ENCODE measurements around the gene CREBL2.
"Not testable (repeated sequence)": the region's sequence is repeated elsewhere in the genome, so short reads cannot be mapped to it uniquely, and the experiment has no call there.

Gene CREBL2

DNA sequence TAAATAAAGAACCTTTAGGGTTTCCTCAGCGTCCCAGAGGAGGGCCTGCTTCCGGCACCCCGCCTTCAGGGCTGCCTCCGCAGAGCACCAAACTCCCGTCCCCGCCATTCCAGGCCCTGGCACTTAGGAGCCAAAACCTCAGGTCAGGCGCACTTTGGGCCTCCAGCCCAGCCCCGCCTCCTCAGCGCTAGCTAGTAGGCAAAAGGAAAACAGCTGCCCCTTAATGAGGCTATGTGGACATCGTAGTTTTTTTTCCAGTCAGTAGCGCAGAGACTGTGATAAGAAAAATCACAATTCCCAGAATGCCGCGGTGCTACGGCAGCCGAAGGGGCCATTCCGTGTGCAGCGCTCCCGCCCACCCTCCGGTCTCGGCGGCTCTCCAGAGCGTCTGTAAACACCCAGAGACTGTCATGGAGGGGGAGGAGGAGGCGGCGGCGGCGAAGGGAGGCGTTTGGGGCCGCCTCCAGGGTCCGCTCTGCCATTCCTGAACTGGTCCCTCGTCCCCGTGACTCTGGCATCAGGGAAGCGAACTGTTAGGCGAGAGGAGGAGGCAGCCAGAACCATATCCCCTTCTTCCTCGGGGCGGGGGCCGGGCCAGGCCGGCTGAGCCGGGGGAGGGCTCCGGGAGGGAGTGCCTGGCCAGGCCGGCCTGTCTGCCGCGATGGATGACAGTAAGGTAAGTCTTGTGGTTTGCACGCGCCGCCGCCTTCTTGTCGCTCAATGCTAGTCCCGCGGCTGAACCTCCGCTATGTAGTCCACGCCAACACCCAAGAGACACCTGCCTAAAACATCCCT, at the start of gene CREBL2:
CREBL2 (plus strand) TSS at position 365 of the 795 bp plus-strand sequence; CDS start at position 662, 297 bp downstream.
- H3K27ac Mint-ChIP-seq = peak within 1 kb of the TSS; percentile 83
- peaks cover 34% of the 10 kb centered on the region for H3K4me1 Mint-ChIP-seq (ENCODE audit: low read depth)
- peak within 1 kb of the TSS; percentile 89 for H3K4me3 Mint-ChIP-seq
- H3K27me3 Mint-ChIP-seq (ENCODE audit: low read depth) = no peaks in the 10 kb centered on the region
- no peaks in the 10 kb centered on the region for H3K9me3 Mint-ChIP-seq
- peaks cover 11% of the 10 kb centered on the region for H3K36me3 Mint-ChIP-seq (ENCODE audit: low read depth)

DNA sequence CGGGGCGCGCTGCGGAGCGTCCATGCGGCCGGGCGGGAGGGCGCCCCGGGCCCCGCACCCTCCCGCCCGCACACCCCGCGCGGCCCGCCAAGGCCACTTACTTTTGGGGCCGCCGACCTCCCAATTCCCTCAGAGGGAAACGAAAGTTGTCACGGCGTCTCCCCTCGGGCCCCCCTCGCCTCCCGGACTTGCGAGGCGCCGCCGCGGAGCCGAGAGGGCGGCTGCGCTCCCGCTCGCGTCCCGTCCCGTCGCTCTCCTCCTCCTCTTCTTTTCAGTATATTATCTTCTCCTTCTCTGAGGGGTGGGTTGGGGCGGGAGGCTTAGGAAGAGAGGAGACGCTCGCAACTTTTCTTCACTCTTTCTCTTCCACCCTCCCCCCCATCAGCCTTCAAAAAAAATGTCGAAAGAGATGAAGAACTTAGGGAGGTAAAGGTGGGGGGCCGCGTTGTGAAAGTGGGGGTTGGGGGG, 49.6 kb upstream of the CREBL2 start:
- Mint-ChIP-seq H3K27me3 (ENCODE audit: low read depth) (no peaks in the 10 kb centered on the region), H3K9me3 (peaks cover 5% of the 10 kb centered on the region), H3K4me1 (ENCODE audit: low read depth) (peaks cover 36% of the 10 kb centered on the region), H3K36me3 (ENCODE audit: low read depth) (peaks cover 19% of the 10 kb centered on the region), H3K4me3 (peak overlapping the region; percentile 87), H3K27ac (peak overlapping the region; percentile 96)

- Mint-ChIP-seq H3K9me3 (peaks cover 5% of the 10 kb centered on the region), H3K4me3 (peak within 1 kb of the TSS; percentile 87), H3K27ac (peak within 1 kb of the TSS; percentile 96), H3K4me1 (ENCODE audit: low read depth) (peaks cover 34% of the 10 kb centered on the region), H3K27me3 (ENCODE audit: low read depth) (no peaks in the 10 kb centered on the region), H3K36me3 (ENCODE audit: low read depth) (peaks cover 17% of the 10 kb centered on the region)
These were observed 49.0 kb upstream of the CREBL2 start, which contains the start of gene DUSP16 for GRCh38 chr12:12562585-12563261. Gene DUSP16, minus strand, starts transcription at chr12:12562863. Its CDS starts 41,765 bp downstream, at chr12:12521098.

GRCh38 chr12:12563290-12563928, 48.3 kb upstream of the CREBL2 start:
- peaks cover 11% of the 10 kb centered on the region for H3K36me3 Mint-ChIP-seq (ENCODE audit: low read depth)
- peaks cover 27% of the 10 kb centered on the region for H3K4me1 Mint-ChIP-seq (ENCODE audit: low read depth)
- H3K4me3 Mint-ChIP-seq = peak overlapping the region; percentile 85
- peaks cover 5% of the 10 kb centered on the region for H3K9me3 Mint-ChIP-seq
- peak overlapping the region; percentile 95 for H3K27ac Mint-ChIP-seq
- H3K27me3 Mint-ChIP-seq (ENCODE audit: low read depth) = no peaks in the 10 kb centered on the region

DNA sequence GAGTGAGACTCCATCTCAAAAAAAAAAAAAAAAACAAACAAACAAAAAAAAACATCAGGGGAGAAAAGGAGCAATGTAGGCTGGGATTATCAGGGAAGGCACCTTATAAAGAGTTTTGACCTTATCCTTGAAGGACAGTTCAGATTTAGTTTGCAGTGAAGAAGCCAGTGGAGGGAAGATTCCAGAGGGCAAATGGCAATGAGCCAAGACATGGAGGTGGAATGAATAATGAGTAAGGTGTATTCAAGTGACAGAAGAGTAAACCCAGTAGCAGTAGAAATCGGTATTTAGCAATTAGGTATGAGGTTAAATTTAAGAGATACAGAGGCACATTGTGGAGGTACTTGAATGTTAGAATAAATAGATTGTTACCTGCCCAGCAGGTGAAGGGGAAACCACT, 46.8 kb upstream of the CREBL2 start:
- Mint-ChIP-seq H3K27ac (no peak overlapping the region), H3K9me3 (peaks cover 5% of the 10 kb centered on the region), H3K4me3 (no peak overlapping the region), H3K4me1 (ENCODE audit: low read depth) (peaks cover 16% of the 10 kb centered on the region), H3K36me3 (ENCODE audit: low read depth) (peaks cover 4% of the 10 kb centered on the region), H3K27me3 (ENCODE audit: low read depth) (peaks cover 5% of the 10 kb centered on the region)

GRCh38 chr12:12565971-12566370, 45.7 kb upstream of the CREBL2 start:
- not testable (repeated sequence) for H3K27me3 Mint-ChIP-seq (ENCODE audit: low read depth); H3K9me3 Mint-ChIP-seq; H3K27ac Mint-ChIP-seq; H3K4me1 Mint-ChIP-seq (ENCODE audit: low read depth); H3K36me3 Mint-ChIP-seq (ENCODE audit: low read depth); H3K4me3 Mint-ChIP-seq

DNA sequence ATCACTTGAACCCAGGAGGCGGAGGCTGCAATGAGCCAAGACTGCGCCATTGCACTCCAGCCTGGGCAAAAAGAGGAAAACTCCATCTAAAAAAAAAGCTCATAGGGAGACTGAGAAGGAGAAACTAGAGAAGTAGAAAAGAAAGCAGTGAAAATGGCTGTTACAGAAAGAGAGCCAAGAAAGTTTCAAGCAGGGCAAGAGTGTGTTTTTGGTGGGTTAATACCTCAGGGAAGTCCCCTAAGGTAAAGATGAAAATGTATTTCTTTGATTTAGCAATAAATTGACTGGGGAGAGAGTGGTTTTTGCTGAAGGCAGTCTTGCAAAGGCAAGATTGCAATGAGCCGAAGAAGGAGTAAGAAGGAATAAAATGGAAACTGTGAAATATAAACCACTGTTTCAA, 39.0 kb upstream of the CREBL2 start:
- Mint-ChIP-seq H3K4me1 (ENCODE audit: low read depth) (peaks cover 3% of the 10 kb centered on the region), H3K9me3 (no peaks in the 10 kb centered on the region), H3K36me3 (ENCODE audit: low read depth) (peaks cover 2% of the 10 kb centered on the region), H3K27ac (no peak overlapping the region), H3K4me3 (no peak overlapping the region), H3K27me3 (ENCODE audit: low read depth) (peaks cover 6% of the 10 kb centered on the region)

GRCh38 chr12:12577786-12578185, 33.9 kb upstream of the CREBL2 start:
- no peaks in the 10 kb centered on the region for H3K9me3 Mint-ChIP-seq
- H3K4me3 Mint-ChIP-seq = no peak overlapping the region
- H3K4me1 Mint-ChIP-seq (ENCODE audit: low read depth) = peaks cover 14% of the 10 kb centered on the region
- no peak overlapping the region for H3K27ac Mint-ChIP-seq
- peaks cover under 1% of the 10 kb centered on the region for H3K36me3 Mint-ChIP-seq (ENCODE audit: low read depth)
- no peaks in the 10 kb centered on the region for H3K27me3 Mint-ChIP-seq (ENCODE audit: low read depth)

DNA sequence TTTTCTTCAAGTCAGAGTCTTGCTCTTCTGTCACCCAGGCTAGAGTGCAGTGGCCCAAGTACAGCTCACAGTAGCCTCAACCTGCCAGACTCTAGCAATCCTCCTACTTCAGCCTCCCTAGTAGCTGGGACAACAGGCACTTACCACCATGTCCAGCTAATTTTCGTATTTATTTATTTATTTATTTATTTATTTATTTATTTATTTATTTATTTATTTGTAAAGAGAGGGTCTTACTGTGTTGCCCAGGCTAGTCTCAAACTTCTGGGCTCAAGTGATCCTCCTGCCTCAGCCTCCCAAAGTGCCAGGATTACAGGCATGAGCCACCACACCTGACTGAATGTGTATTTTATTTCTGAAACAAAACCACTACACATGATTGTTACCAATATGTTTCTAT, 31.0 kb upstream of the CREBL2 start:
- H3K9me3 Mint-ChIP-seq; H3K27ac Mint-ChIP-seq; H3K36me3 Mint-ChIP-seq (ENCODE audit: low read depth); H3K4me3 Mint-ChIP-seq; H3K27me3 Mint-ChIP-seq (ENCODE audit: low read depth): not testable (repeated sequence)
- peaks cover 32% of the 10 kb centered on the region for H3K4me1 Mint-ChIP-seq (ENCODE audit: low read depth)

- Mint-ChIP-seq H3K4me3 (no peak overlapping the region), H3K27ac (peak overlapping the region; percentile 77), H3K36me3 (ENCODE audit: low read depth) (no peaks in the 10 kb centered on the region)
These were observed 29.3 kb upstream of the CREBL2 start for GRCh38 chr12:12582193-12582881.

GRCh38 chr12:12582895-12583303, 28.8 kb upstream of the CREBL2 start:
- H3K27ac Mint-ChIP-seq = peak overlapping the region; percentile 77
- no peak overlapping the region for H3K4me3 Mint-ChIP-seq
- no peaks in the 10 kb centered on the region for H3K9me3 Mint-ChIP-seq
- H3K27me3 Mint-ChIP-seq (ENCODE audit: low read depth) = no peaks in the 10 kb centered on the region
- peaks cover 30% of the 10 kb centered on the region for H3K4me1 Mint-ChIP-seq (ENCODE audit: low read depth)
- H3K36me3 Mint-ChIP-seq (ENCODE audit: low read depth) = no peaks in the 10 kb centered on the region

More at GRCh38 chr12:12582193-12582881, 29.3 kb upstream of the CREBL2 start:
- Mint-ChIP-seq H3K4me1 (ENCODE audit: low read depth) (peaks cover 32% of the 10 kb centered on the region), H3K27me3 (ENCODE audit: low read depth) (no peaks in the 10 kb centered on the region), H3K9me3 (no peaks in the 10 kb centered on the region)

- Mint-ChIP-seq H3K27ac (peak overlapping the region; percentile 77), H3K4me1 (ENCODE audit: low read depth) (peaks cover 30% of the 10 kb centered on the region), H3K36me3 (ENCODE audit: low read depth) (no peaks in the 10 kb centered on the region), H3K27me3 (ENCODE audit: low read depth) (no peaks in the 10 kb centered on the region), H3K9me3 (no peaks in the 10 kb centered on the region), H3K4me3 (no peak overlapping the region)
These were observed 28.0 kb upstream of the CREBL2 start for GRCh38 chr12:12583510-12584178.

DNA sequence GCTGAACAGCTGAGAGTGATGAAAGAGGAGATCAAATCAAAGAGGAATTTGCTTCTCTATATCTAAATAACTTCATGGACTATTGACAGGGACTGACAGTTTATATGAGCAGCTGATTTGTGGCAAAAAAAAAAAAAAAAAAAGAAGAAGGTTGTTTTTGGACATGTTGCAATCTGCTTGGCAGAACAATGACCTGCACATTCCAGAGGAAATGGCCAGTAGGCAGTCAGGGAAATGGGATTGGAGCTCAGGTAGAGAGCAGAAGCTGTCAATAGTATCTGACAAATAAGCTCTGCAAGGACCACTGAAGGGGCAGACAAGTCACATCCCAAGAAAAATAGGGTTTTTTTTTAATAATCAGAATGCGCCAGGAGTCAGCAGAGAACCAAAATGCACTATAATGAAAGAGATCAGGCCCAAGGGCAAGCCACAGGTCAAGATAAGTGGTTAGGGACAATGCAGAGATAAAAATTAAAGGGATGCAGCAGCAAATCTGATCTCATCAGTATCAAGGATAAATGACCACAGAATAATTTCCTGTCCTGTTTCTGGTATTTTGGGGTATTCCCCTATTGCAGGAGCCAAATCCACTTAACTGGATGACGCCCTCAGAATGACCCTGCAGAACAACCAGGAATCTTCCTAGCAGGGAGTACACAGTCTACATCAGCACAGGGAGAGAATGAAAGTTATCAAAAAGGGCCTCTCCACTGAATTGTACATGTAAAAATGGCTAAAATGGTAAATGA, 26.4 kb upstream of the CREBL2 start:
- Mint-ChIP-seq H3K27me3 (ENCODE audit: low read depth) (peaks cover 6% of the 10 kb centered on the region), H3K4me1 (ENCODE audit: low read depth) (peaks cover 30% of the 10 kb centered on the region), H3K4me3 (no peak overlapping the region), H3K27ac (no peak overlapping the region), H3K9me3 (peaks cover 5% of the 10 kb centered on the region), H3K36me3 (ENCODE audit: low read depth) (no peaks in the 10 kb centered on the region)

Data from T-helper 1 cell treated with Interleukin-12 subunit alpha and Interleukin-12 subunit beta and Interleukin-4 antibody, amounts not matched to agents 30 μg/mL and 1 μg/mL, for 36 hours (primary cell).